HG02938 (cell line): ENCODE data around the gene WDR70.
"Not testable (repeated sequence)": the region's sequence is repeated elsewhere in the genome, so short reads cannot be mapped to it uniquely, and the experiment has no call there.

Experiments used
- ATAC-seq: cut with Tn5 transposase; IDR thresholded peaks from one replicate; pipeline ENCODE4 v1.9.1; 2021; ENCODE audit warnings: mild to moderate bottlenecking, moderate library complexity; ENCODE audit not compliant: unreplicated experiment

The WDR70 gene

DNA sequence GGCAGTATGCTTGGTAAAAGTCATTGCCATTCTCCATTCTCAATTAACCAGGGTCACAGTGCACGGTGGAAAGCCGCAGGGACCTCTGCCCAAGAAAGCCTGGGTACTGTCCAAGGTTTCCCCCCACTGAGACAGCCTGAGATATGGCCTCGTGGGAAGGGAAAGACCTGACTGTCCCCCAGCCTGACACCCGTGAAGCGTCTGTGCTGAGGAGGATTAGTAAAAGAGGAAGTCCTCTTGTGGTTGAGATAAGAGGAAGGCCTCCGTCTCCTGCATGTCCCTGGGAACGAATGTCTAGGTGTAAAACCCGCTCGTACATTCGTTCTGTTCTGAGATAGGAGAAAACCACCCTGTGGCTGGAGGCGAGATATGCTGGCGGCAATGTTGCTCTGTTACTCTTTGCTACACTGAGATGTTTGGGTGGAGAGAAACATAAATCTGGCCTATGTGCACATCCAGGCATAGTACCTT lies 293.0 kb downstream of the WDR70 start:
- not testable (repeated sequence) for ATAC-seq

DNA sequence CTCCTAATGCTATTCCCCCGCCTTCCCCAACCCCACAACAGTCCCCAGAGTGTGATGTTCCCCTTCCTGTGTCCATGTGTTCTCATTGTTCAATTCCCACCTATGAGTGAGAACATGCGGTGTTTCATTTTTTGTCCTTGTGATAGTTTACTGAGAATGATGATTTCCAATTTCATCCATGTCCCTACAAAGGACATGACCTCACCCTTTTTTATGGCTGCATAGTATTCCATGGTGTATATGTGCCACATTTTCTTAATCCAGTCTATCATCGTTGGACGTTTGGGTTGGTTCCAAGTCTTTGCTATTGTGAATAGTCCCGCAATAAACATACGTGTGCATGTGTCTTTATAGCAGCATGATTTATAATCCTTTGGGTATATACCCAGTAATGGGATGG lies 295.2 kb downstream of the WDR70 start:
- not testable (repeated sequence) for ATAC-seq

DNA sequence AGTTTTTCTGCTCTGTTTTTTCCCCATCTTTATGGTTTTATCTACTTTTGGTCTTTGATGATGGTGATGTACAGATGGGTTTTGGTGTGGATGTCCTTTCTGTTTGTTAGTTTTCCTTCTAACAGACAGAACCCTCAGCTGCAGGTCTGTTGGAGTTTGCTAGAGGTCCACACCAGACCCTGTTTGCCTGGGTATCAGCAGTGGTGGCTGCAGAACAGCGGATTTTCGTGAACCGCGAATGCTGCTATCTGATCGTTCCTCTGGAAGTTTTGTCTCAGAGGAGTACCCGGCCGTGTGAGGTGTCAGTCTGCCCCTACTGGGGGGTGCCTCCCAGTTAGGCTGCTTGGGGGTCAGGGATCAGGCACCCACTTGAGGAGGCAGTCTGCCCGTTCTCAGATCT lies 300.2 kb downstream of the WDR70 start:
- ATAC-seq = not testable (repeated sequence)

DNA sequence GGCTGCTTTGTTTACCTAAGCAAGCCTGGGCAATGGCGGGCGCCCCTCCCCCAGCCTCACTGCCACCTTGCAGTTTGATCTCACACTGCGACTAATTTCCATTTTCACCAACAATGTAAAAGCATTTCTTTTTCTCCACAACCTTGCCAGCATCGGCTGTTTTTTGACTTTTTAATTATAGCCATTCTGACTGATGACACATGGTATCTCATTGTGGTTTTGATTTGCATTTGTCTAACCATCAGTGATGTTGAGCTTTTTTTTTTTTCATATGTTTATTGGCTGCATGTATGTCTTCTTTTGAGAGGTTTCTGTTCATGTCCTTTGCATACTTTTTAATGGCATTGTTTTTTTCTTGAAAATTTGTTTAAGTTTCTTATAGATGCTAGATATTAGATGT lies 300.8 kb downstream of the WDR70 start:
- not testable (repeated sequence) for ATAC-seq

DNA sequence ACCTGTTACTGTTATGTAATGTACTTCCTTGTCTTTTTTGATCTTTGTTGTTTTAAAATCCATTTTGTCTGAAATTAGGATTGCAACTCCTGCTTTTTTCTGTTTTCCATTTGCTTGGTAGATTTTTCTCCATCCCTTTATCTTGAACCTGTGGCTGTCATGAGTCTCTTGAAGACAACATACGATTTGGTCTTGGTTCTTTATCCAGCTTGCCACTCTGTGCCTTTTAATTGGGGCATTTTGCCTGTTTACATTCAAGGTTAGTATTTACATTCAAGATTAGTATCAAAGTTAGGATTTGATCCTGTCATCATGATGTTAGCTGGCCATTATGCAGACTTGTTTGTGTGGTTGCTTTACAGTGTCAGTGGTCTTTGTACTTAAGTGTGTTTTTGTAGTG lies 304.0 kb downstream of the WDR70 start:
- no peak for ATAC-seq

DNA sequence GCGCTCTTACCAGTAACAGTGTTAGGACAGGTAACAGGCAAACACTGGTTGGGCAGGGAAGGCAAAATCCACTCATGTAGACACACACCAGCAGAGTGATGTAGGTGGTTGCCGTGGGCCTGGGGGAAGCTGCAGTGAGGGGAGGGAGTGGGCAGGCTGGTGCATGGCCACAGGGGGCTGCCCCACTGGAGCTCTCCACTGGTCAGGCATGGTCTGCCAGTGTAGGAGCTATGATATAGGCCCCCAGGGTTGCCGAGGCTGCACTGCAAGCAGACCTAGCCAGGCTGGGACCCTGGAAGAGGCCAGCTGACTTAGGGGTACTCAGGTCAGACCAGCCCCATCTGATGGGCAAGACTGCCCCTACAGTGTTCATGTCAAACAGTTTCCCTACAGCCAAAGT lies 306.1 kb downstream of the WDR70 start:
- ATAC-seq = no peak

DNA sequence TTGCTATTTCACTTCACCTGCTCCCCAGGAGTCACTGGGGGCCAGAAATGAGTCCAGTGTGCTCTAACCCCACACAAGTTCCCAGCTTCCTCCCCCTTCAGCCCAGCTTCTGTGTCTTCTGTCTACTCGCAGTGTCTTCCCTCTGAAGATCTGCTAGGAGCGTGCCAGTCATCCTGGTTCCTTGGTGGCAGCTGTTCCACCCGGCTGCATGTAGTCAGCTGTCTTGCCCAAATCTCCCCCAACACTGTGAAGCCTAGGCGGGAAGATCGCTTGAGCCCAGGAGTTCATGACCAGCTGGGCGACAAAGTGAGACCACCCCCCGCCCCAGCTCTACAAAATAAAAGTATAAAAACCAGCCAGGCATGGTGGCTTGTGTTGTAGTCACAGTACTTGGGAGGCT lies 306.7 kb downstream of the WDR70 start:
- no peak for ATAC-seq

DNA sequence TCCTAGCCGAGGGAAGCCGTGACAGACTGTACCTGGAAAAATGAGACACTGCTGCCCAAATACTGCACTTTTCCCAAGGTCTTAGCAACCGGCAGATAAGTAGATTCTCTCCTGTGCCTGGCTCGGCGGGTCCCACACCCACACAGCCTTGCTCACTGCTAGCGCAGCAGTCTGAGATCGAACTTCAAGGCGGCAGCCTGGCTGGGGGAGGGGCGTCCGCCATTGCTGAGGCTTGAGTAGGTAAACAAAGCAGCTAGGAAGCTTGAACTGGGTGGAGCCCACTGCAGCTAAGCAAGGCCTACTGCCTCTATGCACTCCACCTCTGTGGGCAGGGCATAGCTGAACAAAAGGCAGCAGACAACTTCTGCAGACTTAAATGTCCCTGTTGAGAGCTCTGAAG lies 309.8 kb downstream of the WDR70 start:
- ATAC-seq = not testable (repeated sequence)

DNA sequence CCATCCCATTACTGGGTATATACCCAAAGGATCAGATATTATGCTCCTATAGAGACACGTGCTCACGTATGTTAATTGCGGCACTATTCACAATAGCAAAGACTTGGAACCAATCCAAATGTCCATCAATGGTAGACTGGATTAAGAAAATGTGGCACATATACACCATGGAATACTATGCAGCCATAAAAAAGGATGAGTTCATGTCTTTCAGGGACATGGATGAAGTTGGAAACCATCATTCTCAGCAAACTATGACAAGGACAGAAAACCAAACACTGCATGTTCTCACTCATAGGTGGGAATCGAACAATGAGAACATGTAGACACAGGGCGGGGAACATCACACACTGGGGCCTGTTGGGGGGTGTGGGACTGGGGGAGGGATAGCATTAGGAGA lies 315.2 kb downstream of the WDR70 start:
- ATAC-seq = not testable (repeated sequence)

DNA sequence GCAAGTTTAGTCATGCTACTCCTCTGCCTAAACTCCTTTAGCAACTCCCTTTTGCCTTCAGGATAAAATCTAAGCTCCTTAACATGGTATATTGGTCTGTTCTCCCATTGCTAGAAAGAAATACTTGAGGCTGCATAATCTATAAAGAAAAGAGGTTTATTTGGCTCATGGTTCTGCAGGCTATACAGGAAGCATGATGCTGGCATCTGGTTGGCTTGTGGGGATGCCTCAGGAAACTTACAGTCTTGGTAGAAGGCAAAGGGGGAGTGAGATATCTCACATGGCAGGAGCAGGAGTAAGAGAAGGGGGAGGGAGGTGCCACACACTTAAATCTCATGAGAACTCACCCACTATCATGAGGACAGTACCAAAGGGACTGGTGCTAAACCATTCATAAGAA lies 315.7 kb downstream of the WDR70 start:
- no peak for ATAC-seq

DNA sequence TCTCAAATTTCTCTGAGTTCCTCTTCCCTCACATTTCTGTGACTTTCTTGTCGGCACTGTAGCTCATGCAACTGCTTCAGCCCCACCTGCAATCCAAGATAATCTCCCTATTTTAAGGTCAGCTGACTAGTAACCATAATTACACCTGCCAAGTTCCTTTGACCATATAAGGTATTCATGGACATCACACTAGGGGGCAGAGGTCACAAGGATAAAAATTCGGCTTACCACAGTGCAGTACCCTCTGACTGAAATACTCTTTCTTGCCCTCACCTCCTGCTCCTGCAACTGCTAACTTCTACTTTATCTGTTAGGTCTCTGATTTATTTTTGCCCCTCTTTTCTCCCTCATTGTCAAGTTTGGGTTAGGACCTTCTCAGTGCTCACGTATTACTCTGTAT lies 316.5 kb downstream of the WDR70 start:
- ATAC-seq = no peak

DNA sequence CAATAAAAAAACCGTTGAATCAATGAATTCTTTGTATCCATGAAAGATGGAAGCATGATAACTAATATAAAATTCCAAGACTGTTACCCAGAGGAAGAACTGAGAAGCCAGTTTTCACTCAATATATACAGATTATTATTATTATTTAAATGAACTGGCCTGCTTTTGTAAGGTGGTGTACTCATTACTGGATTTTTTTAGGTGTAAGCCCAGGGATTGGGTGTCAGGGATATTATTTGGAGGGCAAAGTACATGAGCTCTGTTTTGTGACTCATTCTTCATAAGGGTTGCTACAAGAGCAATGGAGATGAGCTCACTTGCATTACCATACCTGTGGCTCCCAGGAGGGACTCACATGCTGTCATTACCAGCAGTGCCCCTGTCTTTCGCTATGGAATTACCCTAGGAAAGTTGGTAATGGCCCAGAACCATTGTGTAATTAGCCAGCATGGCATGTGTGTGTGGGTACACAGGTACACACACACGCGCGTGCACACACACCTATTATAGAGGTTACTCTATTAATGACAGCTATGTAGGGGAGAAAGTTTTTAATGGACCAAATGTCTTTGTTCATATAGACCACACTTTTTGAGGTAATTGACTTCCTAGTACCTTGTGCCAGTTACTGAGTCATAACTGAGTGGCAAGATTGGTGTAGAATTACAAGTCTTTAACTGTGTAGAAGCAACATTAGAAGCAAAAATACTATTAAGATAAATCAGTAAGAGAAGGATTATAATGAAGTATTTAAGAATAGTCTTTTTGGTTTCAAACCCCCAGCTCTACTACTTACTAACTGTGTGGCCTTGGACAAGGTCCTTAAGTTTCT lies 317.3 kb downstream of the WDR70 start:
- no peak for ATAC-seq

DNA sequence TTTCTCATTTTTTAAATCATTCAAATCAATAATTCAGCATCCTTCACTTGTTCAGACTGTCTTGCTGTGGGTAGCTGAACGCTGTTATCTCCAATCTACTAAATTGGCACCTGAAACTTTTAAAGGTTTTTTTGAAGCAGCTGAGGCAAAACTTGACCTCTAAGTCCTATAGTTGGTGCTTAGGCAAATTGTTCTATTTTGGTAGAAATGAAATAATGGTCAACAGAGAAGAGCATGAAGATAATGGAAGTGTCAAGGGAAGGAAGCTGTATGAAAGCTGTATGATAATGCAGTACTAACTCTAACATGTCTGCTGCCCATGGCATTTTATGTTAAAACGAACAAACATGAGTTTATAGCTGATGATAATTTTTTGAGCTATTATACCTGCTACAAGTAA lies 322.8 kb downstream of the WDR70 start:
- no peak for ATAC-seq

DNA sequence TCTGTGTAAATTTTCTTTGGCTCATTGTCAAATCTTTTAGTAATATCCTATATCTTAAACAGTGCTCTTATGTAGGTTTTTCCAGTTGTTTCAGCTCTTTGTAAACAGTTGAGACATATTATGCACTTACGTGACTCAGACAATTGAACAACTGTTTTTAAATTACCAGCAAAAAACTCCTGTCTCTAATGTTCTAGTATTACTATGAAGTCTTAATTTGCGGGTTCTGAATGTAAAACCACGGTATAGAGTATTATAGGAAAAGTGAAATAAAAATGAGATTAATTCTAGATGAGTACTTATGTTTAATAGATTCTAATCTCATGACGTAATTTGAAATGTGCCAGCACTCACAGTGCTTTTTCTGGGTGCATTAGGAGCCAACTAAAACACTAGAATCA lies 324.7 kb downstream of the WDR70 start:
- no peak for ATAC-seq

DNA sequence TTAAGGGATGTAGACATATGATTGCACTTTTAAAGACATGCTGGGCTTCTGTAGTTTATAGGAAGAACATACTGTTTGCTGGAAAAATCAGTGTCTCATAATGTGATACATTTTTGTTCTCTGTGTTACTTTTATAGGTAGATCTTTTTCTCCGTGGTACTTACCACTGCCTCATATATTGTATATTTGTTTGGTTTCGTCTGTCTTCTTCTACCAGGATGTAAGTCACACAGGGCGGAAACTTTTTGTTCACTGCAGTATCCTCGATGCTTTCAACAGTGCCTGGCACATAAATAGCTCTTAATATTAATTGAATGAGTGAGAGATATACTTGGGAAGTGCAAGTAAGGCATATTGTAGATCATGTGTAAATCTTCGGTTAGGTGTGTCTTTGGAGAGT lies 325.3 kb downstream of the WDR70 start:
- no peak for ATAC-seq

DNA sequence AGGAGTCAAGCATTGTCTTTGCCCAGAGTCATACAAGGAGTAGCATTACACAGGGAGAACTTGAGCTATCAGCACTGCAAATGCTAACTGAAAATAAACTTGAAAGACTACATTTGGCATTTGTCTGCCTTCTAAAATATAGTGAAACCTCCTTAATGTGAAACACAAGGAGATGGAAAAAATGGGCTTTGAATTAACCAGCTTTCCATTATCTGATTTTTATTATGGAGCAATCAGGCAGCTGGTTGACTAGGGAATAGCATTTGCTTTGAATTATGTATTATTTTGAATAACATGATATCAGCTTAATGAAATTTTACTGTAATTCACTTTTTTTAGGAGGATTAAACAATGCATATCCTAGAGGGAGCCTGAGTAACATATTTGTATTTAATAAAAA lies 329.9 kb downstream of the WDR70 start:
- no peak for ATAC-seq

DNA sequence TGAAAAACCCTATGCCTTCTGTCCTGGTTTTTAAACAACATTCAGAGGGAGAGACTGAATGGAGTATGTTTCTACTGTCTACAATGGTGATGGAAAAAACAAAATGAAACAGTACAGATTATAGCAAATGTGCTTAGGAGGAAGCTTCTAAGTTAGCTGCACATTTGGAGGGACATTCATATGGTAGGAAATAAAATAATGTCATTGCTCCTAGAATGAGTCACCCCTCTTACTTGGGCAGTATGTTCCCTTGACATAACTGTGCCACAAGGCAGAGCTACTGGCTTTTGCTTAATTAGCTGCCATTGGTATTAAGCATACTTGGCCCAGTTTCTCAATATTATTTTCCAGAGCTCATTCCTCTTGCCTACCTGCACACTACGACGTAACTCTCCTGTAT lies 331.8 kb downstream of the WDR70 start:
- ATAC-seq = no peak

DNA sequence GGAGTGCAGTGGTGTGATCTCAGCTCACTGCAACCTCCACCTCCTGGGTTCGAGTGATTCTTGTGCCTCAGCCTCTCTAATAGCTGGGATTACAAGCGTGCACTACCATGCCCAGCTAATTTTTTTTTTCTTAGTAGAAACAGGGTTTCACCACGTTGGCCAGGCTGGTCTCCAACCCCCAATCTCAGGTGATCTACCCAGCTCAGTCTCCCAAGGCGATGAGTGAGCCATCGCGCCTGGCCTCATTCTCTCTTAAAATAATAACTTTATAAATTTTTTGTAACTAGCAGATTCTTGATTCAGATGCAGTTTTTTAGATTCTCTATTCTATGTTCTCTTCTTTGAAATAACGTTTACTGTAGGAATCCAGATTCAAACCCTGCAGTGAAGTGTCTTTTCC lies 333.6 kb downstream of the WDR70 start:
- no peak for ATAC-seq

DNA sequence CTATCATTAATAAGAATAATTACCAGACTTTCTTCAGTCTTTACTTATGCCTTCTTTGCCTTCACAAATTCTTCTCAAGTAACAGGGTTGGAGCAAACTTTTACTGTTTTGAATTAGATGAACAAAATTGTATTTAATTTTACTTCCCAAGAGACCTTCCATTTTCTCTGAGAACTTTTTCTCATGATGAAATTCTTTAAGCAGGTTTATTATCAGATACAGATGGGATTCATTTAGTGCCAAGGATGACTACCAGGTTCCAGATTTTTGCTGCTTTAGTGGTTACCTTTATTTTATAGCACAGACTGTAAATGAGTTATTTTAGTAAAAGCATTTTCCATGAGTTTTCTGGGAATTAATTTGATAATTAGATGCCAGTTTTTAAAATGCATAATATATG lies 335.6 kb downstream of the WDR70 start:
- no peak for ATAC-seq

DNA sequence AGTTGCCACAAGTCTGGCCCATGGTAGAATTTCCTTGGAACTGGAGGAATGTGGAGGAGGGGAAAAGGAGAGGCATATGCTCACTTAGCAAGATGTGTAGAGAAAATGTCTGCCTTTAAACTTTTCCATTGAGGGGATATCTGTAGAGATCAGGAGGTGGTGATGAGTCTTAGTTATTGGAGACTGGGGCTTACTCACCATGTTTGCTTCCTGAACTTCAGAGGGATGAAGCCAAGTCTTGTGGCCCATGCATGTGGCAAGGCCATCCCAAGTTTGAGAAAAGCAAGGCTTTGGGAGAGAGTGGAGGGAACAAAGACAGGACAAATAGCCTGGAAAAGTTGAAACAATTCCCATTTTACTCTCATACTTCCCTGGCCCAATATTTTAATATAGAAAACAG lies 336.2 kb downstream of the WDR70 start:
- no peak for ATAC-seq

DNA sequence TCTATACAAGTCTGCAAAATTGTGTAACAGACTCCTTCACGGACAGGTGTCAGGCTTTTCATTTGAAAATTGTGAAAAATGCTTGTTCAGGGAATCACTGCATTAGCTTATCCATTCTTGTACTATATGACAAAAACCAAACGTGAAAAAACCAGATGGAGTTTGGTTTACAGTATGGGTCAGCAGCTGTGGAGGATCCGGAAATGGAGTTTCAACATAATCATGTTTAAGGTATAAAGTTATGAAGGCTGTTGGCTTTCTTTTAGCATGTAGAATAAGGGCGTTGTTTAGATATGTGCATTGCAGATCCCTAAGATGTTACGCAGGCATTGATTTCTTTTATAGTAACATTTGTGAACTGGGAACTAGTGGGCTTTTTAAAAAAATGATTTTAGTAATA lies 336.9 kb downstream of the WDR70 start:
- no peak for ATAC-seq

DNA sequence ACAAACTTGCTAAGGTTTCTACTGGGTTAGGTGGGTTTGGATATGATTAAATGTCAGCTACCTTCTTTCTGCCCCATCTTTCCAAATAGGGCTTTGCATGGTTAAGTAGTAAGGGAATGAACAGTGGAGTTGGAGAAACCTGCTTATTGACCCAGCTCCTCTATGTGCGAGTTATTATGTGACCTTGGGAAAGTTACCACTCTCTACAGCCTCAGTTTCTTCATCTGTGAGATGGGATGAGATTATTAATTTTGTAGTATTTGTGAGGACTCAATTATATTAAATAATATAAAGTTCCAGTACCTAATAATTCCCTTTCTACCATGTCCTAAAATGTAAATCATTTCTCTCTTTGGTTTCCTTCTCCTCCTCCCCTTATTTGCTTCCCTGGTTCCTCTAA lies 337.3 kb downstream of the WDR70 start:
- no peak for ATAC-seq

DNA sequence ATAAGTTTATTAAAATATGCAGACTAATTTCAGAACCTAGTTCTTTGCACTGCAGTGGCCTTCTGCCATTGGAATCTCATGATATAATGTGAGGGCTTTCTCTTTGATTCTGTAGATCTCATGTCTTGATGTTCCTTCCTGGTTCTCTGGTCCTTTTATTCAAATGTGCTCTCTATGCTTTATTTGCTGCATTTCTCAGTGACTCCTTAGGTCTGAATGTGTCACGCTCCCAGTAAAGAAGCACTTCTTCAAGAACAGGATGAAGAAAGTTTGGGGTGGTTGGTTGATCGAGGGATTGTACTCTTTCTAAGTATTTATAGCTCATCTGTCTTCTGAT lies 338.1 kb downstream of the WDR70 start:
- ATAC-seq = no peak
